Panc1 (cell line): Measurements from ENCODE around the gene ITGA11. TPM values are rescaled to one million over a fixed set of nuclear protein-coding genes. Genes with fewer than 3 reads are reported as not detected.

Source experiments
- ATAC-seq: fragments of 200-7000 bp; cut with Tn5 transposase; 2 replicates; pipeline ENCODE4 v1.9.1; 2020; ENCODE audit warnings: mild to moderate bottlenecking, moderate library complexity
- BruUV-seq: library from RNA; stranded (reverse); fragments of 400-500 nt; replicated peaks from 2 replicates; lab custom pipeline; 2021; lab: Mats Ljungman, UMichigan
- CTCF ChIA-PET: fragments of 300-600 bp; sonication (Branson Sonifier 250); formaldehyde crosslinking; loops from one replicate; lab custom pipeline; 2022; ENCODE audit warnings: antibody characterized with exemption; lab: Charles Lee
- POLR2A ChIA-PET: fragments of 300-600 bp; sonication (Branson Sonifier 250); formaldehyde crosslinking; loops from one replicate; lab custom pipeline; 2022; ENCODE audit warnings: antibody characterized with exemption; lab: Charles Lee
- DNase-seq: peaks from one replicate; pipeline ENCODE4 v3.0.0-alpha.2; 2010; ENCODE audit warnings: low read depth, low spot score
- H3K27ac ChIP-seq: 2 replicates; pipeline ENCODE4 v1.5.1; 2011; ENCODE audit warnings: mild to moderate bottlenecking, low read length, inconsistent platforms
- H3K27me3 ChIP-seq: fragments of 200-500 bp; sonication (Bioruptor generic); 2 replicates; pipeline ENCODE4 v1.6.0; 2014; ENCODE audit warnings: low read length, inconsistent platforms; ENCODE audit not compliant: control insufficient read depth, insufficient read depth
- H3K36me3 ChIP-seq: fragments of 200-500 bp; sonication (Bioruptor generic); 2 replicates; pipeline ENCODE4 v1.5.1; 2014; ENCODE audit warnings: inconsistent platforms, mild to moderate bottlenecking, low read length, moderate library complexity; ENCODE audit not compliant: control insufficient read depth, insufficient read depth
- H3K4me1 ChIP-seq: 2 replicates; pipeline ENCODE4 v1.5.1; 2011; ENCODE audit warnings: inconsistent platforms, mild to moderate bottlenecking, low read length, moderate library complexity; ENCODE audit not compliant: control insufficient read depth, insufficient read depth
- H3K4me3 ChIP-seq, 2 experiments: 2 replicates each; pipeline ENCODE4 v1.5.1; 2011 to 2012; ENCODE audit warnings: low read depth in 2 of 2, low read length in 2 of 2, mild to moderate bottlenecking in 2 of 2, inconsistent platforms in 1 of 2, moderate library complexity in 1 of 2
- H3K9me3 ChIP-seq: fragments of 200-500 bp; sonication (Bioruptor generic); 2 replicates; pipeline ENCODE4 v1.5.1; 2014; ENCODE audit warnings: low read depth, mild to moderate bottlenecking, inconsistent platforms, low read length, moderate library complexity; ENCODE audit not compliant: control insufficient read depth, insufficient read depth
- POLR2AphosphoS5 ChIP-seq: IDR thresholded peaks from 2 replicates; pipeline ENCODE4 v1.6.1; 2012; ENCODE audit warnings: mild to moderate bottlenecking, low read depth, low read length, moderate library complexity
- REST ChIP-seq, 2 experiments: IDR thresholded peaks; 2 replicates each; pipeline ENCODE4 v1.6.1; 2011 to 2012; ENCODE audit warnings: low read depth in 2 of 2, control low read depth in 1 of 2, low read length in 1 of 2, mild to moderate bottlenecking in 1 of 2, moderate library complexity in 1 of 2; ENCODE audit not compliant: insufficient read depth in 1 of 2
- SIN3A ChIP-seq: IDR thresholded peaks from 2 replicates; pipeline ENCODE4 v1.6.1; 2012; ENCODE audit warnings: low read depth, mild to moderate bottlenecking, low read length, moderate library complexity, borderline replicate concordance; ENCODE audit not compliant: insufficient read depth
- TCF7L2 ChIP-seq: IDR thresholded peaks from 2 replicates; pipeline ENCODE4 v1.6.1; 2011; ENCODE audit warnings: mild to moderate bottlenecking, low read depth, low read length, inconsistent platforms
- in situ Hi-C: cut with HindIII; loops from 2 replicates; pipeline ENCODE4 v1.10.0; 2016; ENCODE audit warnings: low sequenced_read_pairs, low pct_unique_long_range_greater_than_20kb
- intact Hi-C: fragments of 100-400 bp; cut with micrococcal nuclease; formaldehyde crosslinking; loops from one replicate; pipeline ENCODE4 v1.10.0; 2022; ENCODE audit not compliant: unreplicated experiment
- total RNA-seq: library from RNA; stranded (reverse); gene quantifications from one replicate; pipeline ENCODE4 v1.2.1, GENCODE V29; 2021; ENCODE audit not compliant: unreplicated experiment
- TF ChIP-seq, protein P1 (sequence below): fragments of 450-650 bp; IDR thresholded peaks from 2 replicates; pipeline ENCODE4 v1.5.1; 2017; ENCODE audit warnings: mild to moderate bottlenecking

The ITGA11 gene
- total RNA-seq, 1 experiment from 2014 or later, result 0.28 TPM

GRCh38 chr15:68391121-68391520, 40.8 kb downstream of the ITGA11 start:
- Histone ChIP-seq H3K4me1 (no peaks in the 10 kb centered on the region), H3K9me3 (peaks cover 2% of the 10 kb centered on the region; the same call in 1 of the 2 replicates), H3K27me3 (peaks cover 2% of the 10 kb centered on the region; the same call in 1 of the 2 replicates), H3K36me3 (no peaks in the 10 kb centered on the region), H3K4me3 (no peak overlapping the region), H3K27ac (no peak overlapping the region)
- in situ Hi-C loops (no loop called here), intact Hi-C loops (no loop called here)
- POLR2A ChIA-PET, result no interaction called here
- no TSS peak for BruUV-seq
- DNase-seq (no peak), ATAC-seq (no peak)
- TF ChIP-seq REST (IDR thresholded peaks at IDR 0.05; ENCODE audit: insufficient read depth in 1 of 2, low read depth in 2 of 2, low read length in 1 of 2) (no peak), SIN3A (no peak), TCF7L2 (no peak), POLR2AphosphoS5 (no peak)
- TF ChIP-seq, protein P1, sequence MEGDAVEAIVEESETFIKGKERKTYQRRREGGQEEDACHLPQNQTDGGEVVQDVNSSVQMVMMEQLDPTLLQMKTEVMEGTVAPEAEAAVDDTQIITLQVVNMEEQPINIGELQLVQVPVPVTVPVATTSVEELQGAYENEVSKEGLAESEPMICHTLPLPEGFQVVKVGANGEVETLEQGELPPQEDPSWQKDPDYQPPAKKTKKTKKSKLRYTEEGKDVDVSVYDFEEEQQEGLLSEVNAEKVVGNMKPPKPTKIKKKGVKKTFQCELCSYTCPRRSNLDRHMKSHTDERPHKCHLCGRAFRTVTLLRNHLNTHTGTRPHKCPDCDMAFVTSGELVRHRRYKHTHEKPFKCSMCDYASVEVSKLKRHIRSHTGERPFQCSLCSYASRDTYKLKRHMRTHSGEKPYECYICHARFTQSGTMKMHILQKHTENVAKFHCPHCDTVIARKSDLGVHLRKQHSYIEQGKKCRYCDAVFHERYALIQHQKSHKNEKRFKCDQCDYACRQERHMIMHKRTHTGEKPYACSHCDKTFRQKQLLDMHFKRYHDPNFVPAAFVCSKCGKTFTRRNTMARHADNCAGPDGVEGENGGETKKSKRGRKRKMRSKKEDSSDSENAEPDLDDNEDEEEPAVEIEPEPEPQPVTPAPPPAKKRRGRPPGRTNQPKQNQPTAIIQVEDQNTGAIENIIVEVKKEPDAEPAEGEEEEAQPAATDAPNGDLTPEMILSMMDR, result no peak
- CTCF ChIA-PET, result no interaction called here

DNA sequence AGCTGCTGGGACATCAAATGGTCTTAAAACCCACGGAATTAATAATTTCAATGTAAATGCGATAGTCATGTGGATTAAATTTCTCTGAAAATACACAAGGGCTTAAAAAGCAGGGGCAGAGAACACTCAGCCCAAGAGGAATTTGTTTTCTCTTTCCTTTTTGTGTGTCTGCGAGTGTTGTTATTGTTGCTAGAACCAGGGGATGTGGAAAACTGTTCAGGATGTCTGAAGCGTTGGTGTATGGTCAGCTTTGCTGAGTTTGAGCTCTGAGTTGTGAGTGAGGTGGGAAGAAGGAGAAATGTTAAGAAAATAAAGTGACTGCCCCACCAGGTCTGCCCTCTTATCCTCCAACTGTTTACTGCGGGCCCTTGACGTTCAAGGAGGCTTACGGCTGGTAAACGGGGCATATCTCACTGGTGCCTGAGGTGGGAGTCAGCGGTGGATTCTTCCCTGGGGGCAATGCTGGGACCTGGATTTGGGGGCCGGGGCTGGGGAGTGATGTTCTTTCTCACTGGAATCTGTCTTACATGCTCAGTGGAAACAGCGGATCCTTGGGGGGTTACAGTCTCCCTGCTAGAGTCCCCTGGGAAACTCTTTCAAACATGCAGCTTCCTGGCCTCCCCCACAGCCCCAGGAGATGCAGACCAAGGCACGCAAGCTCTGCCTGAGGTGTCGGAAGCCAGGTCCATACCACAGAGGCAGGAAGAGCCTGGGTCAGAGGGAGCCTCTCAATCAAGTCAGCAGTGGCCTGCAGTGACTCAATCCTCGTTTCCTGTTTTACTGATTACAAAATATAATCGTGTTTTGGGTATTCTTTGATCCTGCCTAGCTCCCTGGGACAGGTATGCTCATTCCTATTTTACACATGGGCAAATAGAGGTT, 41.8 kb downstream of the ITGA11 start:
- Histone ChIP-seq H3K27me3 (peaks cover 2% of the 10 kb centered on the region; the same call in 1 of the 2 replicates), H3K4me3 (no peak overlapping the region), H3K4me1 (no peaks in the 10 kb centered on the region), H3K27ac (no peak overlapping the region), H3K36me3 (no peaks in the 10 kb centered on the region), H3K9me3 (peaks cover 2% of the 10 kb centered on the region; the same call in 1 of the 2 replicates)
- POLR2A ChIA-PET, result no interaction called here
- no TSS peak for BruUV-seq
- intact Hi-C loops, result no loop called here
- TF ChIP-seq, protein P1, result no peak
- TF ChIP-seq REST (IDR thresholded peaks at IDR 0.05; ENCODE audit: insufficient read depth in 1 of 2, low read depth in 2 of 2, low read length in 1 of 2), result no peak
- no peak for TF ChIP-seq TCF7L2
- no peak for DNase-seq
- CTCF ChIA-PET, result interaction anchor here (0.7 kb wide), 1 partner anchor 284 kb away, joined by 4 read pairs; no protein-coding TSS in a partner anchor
- in situ Hi-C loops, result no loop called here
- ATAC-seq, result no peak
